PFSK-1 (cell line): ENCODE data around the gene ST7.

Experiments
- FOXP2 ChIP-seq: optimal IDR thresholded peaks from 2 replicates; pipeline ENCODE3; 2011; ENCODE audit warnings: borderline replicate concordance, control low read depth, inconsistent platforms; ENCODE audit not compliant: insufficient read depth; ENCODE audit errors: extremely low read length, extremely low read depth
- POLR2AphosphoS5 ChIP-seq: IDR thresholded peaks from 2 replicates; pipeline ENCODE4 v1.6.1; 2012; ENCODE audit warnings: low read depth, mild to moderate bottlenecking, control low read depth, low read length, moderate library complexity
- REST ChIP-seq, 2 experiments: IDR thresholded peaks; 2 replicates each; pipeline versions ENCODE4 v1.6.1 to v1.8.0; 2011 to 2012; ENCODE audit warnings: low read depth in 2 of 2, low read length in 2 of 2, control low read depth in 1 of 2, inconsistent platforms in 1 of 2, mild to moderate bottlenecking in 1 of 2, moderate library complexity in 1 of 2; ENCODE audit not compliant: insufficient read depth in 1 of 2
- SIN3A ChIP-seq: IDR thresholded peaks from 2 replicates; pipeline ENCODE4 v1.6.1; 2012; ENCODE audit warnings: mild to moderate bottlenecking, low read length, moderate library complexity, borderline replicate concordance; ENCODE audit not compliant: insufficient read depth
- TAF1 ChIP-seq: IDR thresholded peaks from 2 replicates; pipeline ENCODE4 v1.6.1; 2012; ENCODE audit warnings: low read length, control low read depth, borderline replicate concordance; ENCODE audit not compliant: insufficient read depth

ST7 gene

GRCh38 chr7:117045927-117046710, 92.8 kb downstream of the ST7 start:
- TF ChIP-seq POLR2AphosphoS5 (no peak), SIN3A (no peak), REST (IDR thresholded peaks at IDR 0.05; ENCODE audit: insufficient read depth in 1 of 2, low read depth in 2 of 2, low read length in 2 of 2) (no peak), FOXP2 (no peak), TAF1 (no peak)

- no peak for TF ChIP-seq REST (IDR thresholded peaks at IDR 0.05; ENCODE audit: insufficient read depth in 1 of 2, low read depth in 2 of 2, low read length in 2 of 2)
- no peak for TF ChIP-seq FOXP2
- TF ChIP-seq SIN3A, result no peak
- no peak for TF ChIP-seq POLR2AphosphoS5
- TF ChIP-seq TAF1, result no peak
Observed at GRCh38 chr7:117047496-117047895, 94.2 kb downstream of the ST7 start.

GRCh38 chr7:117048114-117048866, 95.0 kb downstream of the ST7 start:
- TF ChIP-seq TAF1 (no peak), FOXP2 (no peak), SIN3A (no peak), POLR2AphosphoS5 (no peak), REST (IDR thresholded peaks at IDR 0.05; ENCODE audit: insufficient read depth in 1 of 2, low read depth in 2 of 2, low read length in 2 of 2) (no peak)

DNA sequence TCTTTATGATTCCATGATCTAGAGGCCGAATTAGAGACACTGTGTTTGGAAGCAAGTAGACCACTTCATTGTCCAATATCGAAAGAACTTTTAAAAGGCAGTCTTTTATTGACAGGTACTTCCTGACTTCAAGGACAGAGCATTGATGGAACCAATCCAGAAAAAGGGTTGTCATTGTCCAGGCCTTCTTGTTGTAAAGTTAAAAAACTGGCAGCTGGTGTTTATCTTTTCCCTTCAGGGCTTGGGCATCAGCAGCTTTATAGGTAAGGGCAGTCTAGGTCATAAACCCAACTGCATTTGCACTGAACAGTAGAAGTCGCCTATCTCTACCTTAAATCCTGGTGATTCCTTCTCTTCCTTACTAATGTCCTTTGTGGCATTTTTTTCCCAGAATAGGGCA, 95.6 kb downstream of the ST7 start:
- TF ChIP-seq FOXP2 (no peak), TAF1 (no peak), POLR2AphosphoS5 (no peak), REST (IDR thresholded peaks at IDR 0.05; ENCODE audit: insufficient read depth in 1 of 2, low read depth in 2 of 2, low read length in 2 of 2) (no peak), SIN3A (no peak)
